ENCODE measurements around the gene SLC26A2.

The SLC26A2 gene

GRCh38 chr5:149960272-149961185 is at the start of gene SLC26A2:
Gene SLC26A2 (plus strand): TSS chr5:149960758. CDS start chr5:149977653, 16,895 bp downstream.
- in situ Hi-C loops (cut with MboI; ENCODE audit: low sequenced_read_pairs), result loop anchor here (10.0 kb wide), 1 partner anchor 106 kb away; no protein-coding TSS in a partner anchor

DNA sequence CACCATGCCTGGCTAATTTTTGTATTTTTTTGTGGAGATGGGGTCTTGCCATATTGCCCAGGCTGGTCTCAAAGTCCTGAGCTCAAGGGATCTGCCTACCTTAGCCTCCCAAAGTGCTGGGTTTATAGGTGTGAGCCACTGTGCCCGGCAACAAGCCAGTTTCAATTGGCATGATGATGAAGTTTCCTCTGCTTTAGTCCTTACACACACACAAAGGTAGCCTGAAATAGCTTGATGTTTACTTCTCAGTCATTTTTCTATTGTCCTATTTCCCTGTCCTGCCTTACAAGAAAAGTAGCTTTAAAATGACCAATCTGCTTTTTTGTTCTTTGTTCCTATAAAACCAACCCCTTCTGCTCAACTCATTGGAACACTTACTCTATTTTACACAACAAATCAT is 49.5 kb upstream of the SLC26A2 start:
- in situ Hi-C loops (cut with MboI; ENCODE audit: low sequenced_read_pairs), result no loop called here

- in situ Hi-C loops (cut with MboI; ENCODE audit: low sequenced_read_pairs), result no loop called here
Observed at GRCh38 chr5:149912226-149912871, 48.2 kb upstream of the SLC26A2 start.

GRCh38 chr5:149913436-149914419 is 46.8 kb upstream of the SLC26A2 start:
- in situ Hi-C loops (cut with MboI; ENCODE audit: low sequenced_read_pairs), result no loop called here

DNA sequence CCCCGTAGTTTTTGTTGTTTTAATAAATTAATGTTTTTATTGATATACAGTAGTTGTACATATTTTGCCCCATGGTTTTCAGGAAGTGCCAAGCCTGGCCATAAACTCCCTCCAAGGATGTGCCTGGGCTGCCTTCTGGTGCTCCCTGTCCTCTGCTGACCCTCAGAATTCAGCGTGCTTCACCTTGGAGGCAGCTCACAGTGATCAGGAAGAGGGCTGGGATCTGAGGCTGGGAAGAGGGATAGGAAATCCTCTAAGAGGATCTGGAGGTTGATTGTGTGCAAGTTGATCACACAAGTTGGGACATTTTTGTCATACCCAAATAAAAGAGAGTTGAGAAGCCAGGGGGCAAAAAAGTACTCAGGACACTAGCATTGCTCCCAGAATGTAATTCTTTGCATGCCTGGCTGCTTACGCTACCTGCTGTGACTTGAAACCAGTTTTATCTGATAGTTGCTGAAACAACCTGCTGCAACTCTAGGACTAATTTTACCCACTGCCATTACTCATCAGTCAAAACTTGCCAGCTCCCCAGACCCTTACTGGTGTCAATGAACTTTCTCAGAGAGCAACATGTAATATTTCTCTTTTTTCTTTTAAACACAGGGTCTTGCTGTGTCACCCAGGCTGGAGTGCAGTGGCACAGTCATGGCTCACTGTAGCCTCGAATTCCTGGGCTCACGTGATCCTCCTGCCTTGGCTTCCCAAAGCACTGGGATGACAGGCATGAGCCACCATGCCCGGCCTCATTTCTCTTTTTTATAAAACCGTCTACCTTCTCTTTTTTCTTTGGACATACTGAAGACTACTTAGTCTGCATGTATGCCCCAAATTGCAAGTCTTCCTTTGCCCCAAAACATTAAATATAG is 44.9 kb upstream of the SLC26A2 start:
- in situ Hi-C loops (cut with MboI; ENCODE audit: low sequenced_read_pairs), result no loop called here

DNA sequence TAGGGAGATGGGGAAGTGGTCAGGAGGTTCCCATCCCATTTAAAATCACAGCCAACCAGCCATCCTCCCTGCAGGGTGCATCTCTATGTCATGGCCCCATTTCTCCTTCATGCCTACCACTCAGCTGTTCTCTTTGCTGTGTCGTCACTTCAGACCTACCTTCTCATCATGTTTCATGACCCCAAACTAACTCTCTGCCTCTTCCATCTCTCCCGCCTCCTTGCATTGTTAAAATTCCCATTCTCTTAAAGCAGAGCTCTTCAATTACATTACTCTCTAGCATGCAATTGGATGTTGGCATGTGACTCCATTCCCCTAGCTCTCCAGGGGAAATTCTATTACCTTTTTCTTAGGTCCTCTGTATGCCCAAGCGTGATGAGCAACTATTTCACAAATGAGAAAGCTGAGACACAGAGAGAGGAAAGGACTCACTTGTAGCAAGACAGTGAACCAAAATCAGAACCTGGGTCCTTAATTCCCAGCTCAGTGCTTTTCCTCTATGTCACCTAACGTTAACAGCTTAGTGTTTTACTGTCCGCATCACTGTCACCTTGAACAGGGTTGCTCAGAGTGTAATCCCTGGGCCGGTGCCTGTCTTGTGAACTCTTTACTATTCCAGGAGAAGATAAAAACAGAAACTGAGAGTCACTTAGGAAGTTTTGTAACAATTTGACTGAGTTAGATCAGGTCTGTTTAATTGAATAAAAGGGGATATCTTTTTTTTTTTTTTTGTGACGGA is 44.1 kb upstream of the SLC26A2 start:
- in situ Hi-C loops (cut with MboI; ENCODE audit: low sequenced_read_pairs), result no loop called here

GRCh38 chr5:149917073-149917676 is 43.4 kb upstream of the SLC26A2 start:
- in situ Hi-C loops (cut with MboI; ENCODE audit: low sequenced_read_pairs), result no loop called here

DNA sequence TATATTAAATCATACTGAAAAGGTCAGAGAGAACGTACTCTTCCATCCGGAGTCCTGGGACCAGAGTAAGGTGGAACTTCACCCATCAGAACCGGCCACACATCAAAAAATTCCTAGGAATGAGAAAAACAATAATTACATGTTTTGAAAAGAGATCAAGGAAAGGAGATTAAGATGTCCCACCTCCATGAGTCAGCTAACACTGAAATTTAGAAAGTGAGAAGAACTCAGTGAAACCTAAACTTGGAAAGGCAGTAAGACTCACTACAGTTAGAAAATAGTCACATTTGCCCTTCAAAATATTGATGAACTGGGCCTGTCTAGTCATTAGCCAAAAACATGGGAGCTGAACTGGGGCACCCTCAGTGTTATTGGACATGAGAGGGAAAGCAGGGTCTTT is 39.0 kb upstream of the SLC26A2 start:
- in situ Hi-C loops (cut with MboI; ENCODE audit: low sequenced_read_pairs), result no loop called here

DNA sequence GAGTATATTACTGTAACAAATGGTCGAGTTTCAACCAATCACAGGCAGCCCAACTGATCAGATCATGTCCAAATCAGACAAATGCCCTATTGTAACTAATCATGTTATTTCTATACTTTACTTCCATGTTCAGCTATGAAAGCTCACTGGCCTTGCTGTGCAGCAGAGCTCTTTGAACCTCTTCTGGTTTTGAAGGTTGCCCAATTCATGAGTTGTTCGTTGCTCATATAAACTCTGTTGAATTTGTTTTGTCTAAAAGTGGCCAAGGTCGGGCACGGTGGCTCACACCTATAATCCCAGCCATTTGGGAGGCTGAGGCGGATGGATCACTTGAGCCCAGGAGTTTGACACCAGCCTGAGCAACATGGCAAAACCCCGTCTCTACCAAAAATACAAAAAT is 37.6 kb upstream of the SLC26A2 start:
- in situ Hi-C loops (cut with MboI; ENCODE audit: low sequenced_read_pairs), result no loop called here

DNA sequence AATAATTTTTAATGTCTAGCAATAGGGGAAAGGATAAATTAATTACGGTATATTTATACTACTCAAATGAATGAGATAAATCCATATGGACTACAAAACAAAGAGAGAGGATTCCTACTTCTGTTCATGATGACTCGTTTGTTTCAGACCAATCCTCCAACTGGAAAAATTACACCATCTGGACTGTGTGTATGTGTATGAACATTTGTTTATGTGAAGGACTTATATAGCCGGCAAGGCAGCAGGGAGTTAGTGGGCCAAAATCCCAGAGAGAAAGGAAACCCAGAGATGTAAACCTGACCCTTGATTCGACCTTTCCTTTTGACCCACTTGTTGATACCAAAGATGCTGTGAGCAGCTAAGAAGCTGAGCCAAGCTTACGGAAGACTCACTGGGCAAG is 36.1 kb upstream of the SLC26A2 start:
- in situ Hi-C loops (cut with MboI; ENCODE audit: low sequenced_read_pairs), result no loop called here

DNA sequence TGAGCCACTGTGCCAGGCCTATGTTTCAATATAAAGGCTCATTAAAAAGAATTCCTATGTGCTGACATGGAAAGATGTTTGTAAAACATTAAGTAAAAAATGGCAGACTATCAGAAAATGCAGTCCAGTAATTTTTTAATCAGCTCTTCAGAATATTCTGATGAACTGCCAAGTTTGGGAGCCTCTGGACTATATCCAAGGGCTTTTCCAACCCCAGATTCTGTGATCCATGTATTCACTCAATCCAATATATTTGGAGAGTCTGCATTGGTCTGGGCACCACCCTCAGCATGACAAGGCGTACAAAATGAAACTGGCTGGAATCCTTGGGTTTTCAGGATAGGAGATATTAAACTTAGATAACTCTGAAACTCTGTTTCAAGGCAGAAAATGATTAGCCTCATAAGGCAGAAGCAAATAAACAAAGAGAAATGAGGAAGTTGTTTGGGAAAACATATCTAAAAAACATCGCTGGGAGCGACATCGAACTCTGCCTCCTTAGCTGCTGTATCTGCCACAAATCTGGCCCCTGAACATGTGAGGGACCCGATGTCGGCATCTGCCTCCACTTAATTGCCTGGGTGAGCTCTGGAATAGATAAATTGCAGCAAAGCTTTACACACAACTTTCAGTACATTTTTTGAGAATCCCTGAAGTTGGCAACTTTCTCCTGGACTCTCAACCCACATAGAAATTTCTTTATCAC is 30.4 kb upstream of the SLC26A2 start:
- in situ Hi-C loops (cut with MboI; ENCODE audit: low sequenced_read_pairs), result no loop called here

DNA sequence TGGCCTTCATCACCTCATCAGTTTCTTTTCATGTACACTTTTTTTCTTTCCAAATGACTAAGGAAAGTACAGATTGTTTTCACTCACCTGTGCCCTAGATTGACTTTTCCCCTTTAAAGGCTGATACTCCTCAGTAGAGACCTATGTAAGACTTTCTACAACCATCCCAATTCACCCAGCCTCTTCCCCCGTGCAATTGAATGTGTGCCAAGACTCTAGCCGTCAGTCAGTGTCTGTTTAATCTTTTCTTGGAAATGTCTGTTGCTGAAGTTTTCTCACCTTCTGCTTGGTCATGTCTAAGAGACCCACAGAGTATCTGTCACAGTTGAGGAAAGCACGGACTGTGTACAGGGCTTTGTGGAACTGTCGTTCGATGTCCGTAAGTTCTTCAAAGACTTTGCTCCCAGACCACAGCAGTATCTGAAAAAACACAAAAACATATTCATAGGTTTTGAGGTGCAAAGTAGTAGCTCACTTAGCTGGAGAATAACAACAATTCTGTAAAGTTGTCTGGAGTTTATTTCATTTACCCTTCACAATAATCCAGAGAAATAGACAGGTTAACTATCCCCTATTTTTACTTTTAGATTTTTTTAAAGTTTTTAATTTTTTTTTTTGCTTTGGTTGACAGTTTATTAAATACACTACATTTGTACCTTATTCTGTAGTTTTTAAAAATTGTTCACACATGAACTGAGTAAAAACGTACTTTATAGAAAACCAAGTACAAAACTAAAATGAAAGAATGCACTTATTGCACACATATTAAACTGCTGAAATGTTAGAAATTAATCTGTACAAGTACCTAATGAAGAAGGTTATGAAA is 29.6 kb upstream of the SLC26A2 start:
- in situ Hi-C loops (cut with MboI; ENCODE audit: low sequenced_read_pairs), result no loop called here

DNA sequence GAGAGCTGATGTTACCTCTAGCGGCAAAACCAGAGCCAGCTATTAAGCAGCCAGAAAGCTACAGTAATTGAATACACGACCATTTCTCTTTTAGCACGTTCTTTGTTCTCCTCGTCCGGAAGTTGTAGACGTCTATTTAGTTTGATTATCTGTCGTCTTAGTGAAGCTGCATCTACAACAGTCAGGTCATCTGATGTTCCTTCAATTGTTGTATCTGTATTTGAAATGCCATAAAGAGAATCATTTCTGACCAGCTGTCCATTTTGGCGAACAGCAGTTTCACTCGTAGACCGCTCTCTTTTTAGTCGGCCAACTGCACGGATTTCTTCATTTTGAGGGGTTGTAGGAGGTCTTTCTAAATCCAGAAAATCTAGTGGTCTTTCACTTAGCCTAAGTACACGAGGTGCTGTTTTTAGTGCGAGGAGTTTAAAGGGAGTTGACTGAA is 28.5 kb upstream of the SLC26A2 start:
- in situ Hi-C loops (cut with MboI; ENCODE audit: low sequenced_read_pairs), result no loop called here

GRCh38 chr5:149932445-149933350 is 27.9 kb upstream of the SLC26A2 start:
- in situ Hi-C loops (cut with MboI; ENCODE audit: low sequenced_read_pairs), result no loop called here

- in situ Hi-C loops (cut with MboI; ENCODE audit: low sequenced_read_pairs), result no loop called here
Observed at GRCh38 chr5:149935431-149935901, 25.1 kb upstream of the SLC26A2 start.

DNA sequence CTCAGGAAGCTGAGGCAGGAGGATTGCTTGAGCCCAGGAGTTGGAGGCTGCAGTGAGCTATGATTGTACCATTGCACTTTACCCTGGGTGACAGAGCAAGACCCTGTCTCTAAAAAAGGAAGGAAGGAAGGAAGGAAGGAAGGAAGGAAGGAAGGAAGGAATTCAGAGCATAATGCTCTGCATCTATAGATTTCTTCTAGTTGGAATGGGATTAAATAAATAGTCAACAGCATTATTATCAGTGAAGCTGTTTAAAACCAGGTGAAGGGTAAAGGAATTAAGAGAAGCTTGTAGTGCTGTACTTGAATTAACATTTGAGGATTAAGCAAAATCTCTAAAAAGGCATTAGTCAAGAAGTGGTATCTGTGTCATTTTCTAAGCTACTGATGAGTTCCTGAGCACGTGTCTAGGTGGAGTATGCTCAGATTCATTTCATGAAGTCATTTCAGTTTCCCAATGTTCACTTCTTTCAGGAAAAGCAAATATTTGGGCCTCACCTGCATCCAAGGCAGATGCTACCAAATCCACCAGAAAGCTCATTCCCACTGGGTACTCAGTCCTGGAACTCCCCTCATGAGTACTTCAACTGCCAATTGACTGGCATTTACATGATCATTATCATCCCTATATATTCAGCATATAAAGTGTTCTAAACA is 24.4 kb upstream of the SLC26A2 start:
- in situ Hi-C loops (cut with MboI; ENCODE audit: low sequenced_read_pairs), result no loop called here

All from HL-60/S4 treated with phorbol 12-myristate 13-acetate at 8.2 ng/mL for 4 days and 3 days (cell line).